ENCODE measurements around the gene CUX1.
"Not testable (repeated sequence)": the region's sequence is repeated elsewhere in the genome, so short reads cannot be mapped to it uniquely, and the experiment has no call there.

The CUX1 gene

DNA sequence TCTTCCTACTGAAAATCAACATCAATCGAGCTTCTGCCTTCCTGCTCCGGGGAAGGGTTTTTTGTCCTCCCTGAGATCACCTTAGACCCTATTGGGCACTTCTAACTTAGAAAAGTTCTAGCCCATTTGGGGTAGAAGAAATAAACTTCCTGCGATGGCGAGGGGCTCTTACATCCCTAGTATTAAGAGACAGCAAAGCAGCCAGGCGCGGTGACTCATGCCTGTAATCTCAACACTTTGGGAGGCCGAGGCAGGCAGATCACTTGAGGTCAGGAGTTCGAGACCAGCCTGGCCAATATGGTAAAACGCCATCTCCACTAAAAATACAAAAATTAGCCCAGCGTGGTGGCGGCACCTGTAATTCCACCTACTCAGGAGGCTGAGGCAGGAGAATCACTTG, 507.7 kb downstream of the CUX1 start:
- not testable (repeated sequence) for DNase-seq

GRCh38 chr7:102326157-102326889, 508.9 kb downstream of the CUX1 start:
- no peak for DNase-seq

DNA sequence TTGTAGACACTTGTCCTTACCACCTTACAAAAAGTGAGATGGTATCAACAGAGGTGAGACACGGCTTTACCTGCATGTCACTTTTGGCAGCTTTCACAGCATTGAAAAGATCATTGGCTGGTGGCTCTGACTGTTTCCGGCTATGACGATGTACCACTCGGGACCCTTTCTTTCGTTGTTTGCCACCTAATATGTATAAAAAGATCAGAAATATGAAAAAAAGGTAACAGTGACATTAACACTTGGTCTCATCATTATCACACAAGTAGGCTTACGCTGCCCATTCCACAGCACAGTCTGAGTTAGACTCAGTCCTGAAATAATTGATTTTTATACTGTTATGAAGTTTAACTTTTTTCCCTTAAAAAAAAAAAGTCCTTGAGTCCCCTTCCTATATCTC, 509.8 kb downstream of the CUX1 start:
- DNase-seq, result not testable (repeated sequence)

DNA sequence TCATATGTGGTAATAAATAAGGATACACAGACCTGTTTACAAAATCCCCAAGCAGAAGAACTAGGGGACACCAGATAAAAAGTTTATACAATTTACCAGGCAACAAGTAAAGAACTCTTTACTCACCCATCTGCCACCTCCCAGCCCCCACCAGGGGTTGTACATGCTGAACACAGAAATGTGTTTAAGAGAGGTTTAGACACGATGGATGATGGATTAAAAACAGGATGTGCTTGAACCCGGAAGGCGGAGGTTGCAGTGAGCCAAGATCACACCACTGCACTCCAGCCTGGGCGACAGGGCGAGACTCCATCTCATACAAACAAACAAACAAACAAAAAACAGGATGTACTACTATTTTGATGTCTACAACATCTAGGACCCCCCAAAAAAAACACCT, 511.4 kb downstream of the CUX1 start:
- not testable (repeated sequence) for DNase-seq

DNA sequence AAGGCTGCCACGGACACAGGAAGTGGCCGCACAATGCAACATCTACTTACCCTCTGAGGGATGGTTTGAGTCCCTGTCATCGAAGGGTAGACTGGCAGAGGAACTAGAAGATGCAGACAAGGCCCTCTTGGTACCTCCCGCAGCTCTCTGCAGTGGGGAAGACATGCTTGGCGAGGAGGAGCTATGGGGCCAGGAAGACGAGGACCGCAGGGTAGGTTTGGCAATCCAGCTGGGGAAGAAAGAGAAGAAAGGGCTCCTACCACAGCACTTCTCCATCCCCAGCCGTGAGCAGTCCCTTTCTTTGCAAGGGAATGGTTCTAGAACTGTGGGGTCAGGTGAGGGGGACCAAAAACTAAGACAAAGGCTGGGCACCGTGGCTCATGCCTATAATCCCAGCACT, 511.9 kb downstream of the CUX1 start:
- DNase-seq, result not testable (repeated sequence)

GRCh38 chr7:102330666-102331460, 513.4 kb downstream of the CUX1 start:
- DNase-seq, result not testable (repeated sequence)
